ENCODE measurements around the gene CACNB2.

CACNB2 gene

DNA sequence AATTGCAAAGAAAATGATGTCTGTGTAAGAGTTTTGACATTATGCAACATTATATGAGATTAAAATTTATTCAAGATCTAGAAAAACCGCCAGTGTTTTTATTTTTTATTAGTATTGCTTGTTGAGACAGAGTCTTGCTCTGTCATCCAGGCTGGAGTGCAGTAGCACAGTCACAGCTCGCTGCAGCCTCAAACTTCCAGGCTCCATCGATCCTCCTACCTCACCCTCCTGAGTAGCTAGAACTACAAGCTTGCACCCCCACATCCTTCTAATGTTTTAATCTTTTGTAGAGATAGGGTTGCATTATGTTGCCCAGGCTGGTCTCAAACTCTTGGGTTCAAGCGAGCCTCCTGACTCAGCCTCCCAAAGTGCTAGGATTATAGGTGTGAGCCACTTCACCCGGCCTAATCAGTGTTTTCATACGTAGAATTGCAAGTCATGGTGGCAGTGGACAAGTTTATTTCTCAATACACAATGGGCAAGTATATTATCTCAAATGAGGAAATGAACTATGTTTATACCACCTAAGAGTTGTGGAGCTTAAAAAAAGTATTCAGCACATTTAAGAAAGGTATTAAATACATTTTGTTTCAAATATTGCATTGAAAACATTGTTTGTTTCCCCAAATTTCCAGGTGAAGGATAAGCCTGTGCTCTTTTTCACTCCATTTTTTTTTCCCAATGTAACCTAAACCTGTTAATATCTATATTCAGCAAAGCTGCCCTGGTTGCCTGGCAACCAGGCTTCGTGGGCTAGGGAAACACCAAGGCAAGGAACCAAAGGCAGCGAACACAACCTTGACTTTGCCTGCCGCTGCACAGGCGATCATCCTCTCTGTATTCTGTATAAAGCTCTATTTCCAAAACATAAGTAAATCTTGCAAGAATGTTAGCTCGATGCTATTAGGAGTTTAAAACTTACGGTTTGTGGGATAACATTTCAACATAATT is 163.9 kb downstream of the CACNB2 start:
- no peak for DNase-seq

- DNase-seq: no peak
Measured at GRCh38 chr10:18306031-18306430, 165.8 kb downstream of the CACNB2 start.

DNA sequence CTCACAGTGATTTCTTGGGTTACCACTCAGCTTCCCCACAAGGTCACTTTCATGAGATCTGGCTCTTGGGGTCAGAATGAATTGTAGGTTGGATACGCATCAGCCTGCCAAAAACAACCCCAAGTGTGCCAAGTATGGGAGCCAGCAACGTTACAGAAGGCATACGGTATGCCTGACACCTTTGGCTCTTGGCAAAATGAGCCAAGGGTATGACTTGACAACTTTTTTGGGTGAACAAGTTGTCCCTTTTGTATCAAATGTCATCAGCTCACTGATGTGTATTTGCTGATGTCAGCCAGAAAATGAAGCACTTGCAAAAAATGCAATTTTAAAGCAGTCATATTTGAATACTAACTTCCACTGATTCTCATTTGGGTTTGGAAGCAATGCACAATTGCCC is 168.4 kb downstream of the CACNB2 start:
- DNase-seq: no peak

GRCh38 chr10:18310761-18311160 is 170.5 kb downstream of the CACNB2 start:
- no peak for DNase-seq

- DNase-seq: no peak
Measured at GRCh38 chr10:18312374-18313139, 172.3 kb downstream of the CACNB2 start.

DNA sequence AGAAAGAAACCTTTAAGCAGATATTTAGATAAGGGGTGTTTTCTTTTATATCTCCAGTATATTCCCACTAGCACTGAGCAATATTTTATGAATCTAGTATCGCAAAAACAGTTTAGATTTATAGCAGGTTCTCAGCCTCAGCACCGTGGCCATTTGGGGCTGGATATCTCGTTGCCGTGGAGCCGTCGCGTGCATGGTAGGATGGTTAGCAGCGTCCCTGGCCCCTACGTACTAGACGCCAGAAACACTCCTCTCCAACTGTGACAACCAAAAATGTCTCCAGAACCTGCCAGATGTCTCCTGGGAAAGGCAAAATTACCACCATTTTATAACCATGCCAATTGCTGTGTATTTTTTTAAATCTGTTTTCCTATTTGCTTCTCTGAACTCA is 172.9 kb downstream of the CACNB2 start:
- DNase-seq: no peak

DNA sequence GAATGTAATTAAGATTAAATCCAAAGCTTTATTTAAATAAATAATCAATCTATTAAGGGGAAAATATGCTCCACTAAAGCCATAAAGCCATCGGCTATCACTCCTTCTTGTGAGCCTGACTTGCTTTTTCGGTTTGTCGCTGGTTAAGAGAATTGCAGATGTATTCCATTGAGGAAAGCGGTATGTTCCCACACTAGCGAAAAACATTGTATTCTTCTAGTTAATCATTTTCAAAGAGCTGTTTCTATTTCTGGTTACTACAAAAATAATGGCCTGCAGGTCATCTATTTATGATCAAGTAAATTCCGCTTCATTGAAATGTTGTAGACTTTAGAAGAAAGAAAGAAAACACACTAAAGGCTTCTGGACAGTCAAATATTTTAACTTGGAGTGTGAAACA is 173.4 kb downstream of the CACNB2 start:
- DNase-seq: no peak

- no peak for DNase-seq
Measured at GRCh38 chr10:18319628-18320027, 179.4 kb downstream of the CACNB2 start.

DNA sequence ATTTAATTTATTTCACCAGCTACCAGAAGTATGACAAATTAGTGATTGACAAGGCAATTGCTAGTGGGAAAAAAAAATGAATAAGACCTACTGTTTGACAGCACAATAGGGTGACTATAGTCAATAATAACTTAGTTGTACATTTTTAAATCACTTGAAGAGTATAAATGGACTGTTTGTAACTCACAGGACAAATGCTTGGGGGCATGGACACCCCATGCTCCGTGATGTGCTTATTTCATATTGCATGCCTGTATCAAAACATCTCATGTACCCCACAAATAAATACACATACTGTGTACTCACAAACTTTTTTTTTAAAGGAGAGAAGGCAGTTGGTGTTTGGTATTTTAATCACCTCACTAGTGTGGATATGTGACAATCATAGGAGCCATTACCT is 181.1 kb downstream of the CACNB2 start:
- no peak for DNase-seq

GRCh38 chr10:18323916-18324315 is 183.7 kb downstream of the CACNB2 start:
- DNase-seq: no peak

DNA sequence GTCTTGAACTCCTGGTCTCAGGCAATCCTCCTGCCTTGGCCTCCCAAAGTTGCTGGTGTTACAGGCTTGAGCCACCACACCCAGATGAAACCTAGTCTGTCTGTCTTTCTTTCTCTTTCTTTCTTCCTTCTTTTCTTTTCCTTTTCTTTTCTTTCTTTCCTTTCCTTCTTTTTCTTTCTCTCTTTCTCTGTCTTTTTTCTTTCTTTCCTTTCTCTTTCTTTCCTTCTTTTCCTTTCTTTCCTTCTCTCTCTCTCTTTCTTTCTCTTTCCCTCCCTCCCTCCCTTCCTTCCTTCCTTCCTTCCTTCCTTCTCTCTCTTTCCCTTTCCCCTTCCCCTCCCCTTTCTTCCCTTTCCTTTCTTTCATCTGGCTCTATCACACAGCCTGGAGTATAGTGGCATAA is 185.2 kb downstream of the CACNB2 start:
- no peak for DNase-seq

- DNase-seq: no peak
Measured at GRCh38 chr10:18325889-18326531, 185.8 kb downstream of the CACNB2 start.

DNA sequence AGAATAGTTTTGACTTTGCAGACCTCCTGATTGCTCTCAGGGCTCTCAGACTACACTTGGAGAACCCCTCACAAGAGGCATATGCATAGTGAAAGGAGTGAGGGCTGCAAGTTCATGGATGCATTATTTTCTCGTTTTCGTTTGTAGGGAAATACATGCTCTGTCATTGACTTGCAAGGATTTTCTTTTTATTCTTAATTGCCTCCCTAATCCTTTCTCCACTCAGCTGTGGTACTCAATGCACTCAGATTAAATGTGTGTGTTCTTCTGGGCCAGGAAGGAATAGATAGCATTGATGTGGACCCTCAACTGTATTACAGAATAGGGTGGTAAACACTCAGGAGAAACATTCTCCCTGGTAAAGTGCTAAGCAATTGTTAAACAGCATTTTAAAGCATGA is 188.7 kb downstream of the CACNB2 start:
- DNase-seq: no peak

GRCh38 chr10:18332048-18332447 is 191.8 kb downstream of the CACNB2 start:
- DNase-seq: no peak

- DNase-seq: no peak
Measured at GRCh38 chr10:18332484-18332883, 192.3 kb downstream of the CACNB2 start.

- no peak for DNase-seq
Measured at GRCh38 chr10:18333621-18334020, 193.4 kb downstream of the CACNB2 start.

DNA sequence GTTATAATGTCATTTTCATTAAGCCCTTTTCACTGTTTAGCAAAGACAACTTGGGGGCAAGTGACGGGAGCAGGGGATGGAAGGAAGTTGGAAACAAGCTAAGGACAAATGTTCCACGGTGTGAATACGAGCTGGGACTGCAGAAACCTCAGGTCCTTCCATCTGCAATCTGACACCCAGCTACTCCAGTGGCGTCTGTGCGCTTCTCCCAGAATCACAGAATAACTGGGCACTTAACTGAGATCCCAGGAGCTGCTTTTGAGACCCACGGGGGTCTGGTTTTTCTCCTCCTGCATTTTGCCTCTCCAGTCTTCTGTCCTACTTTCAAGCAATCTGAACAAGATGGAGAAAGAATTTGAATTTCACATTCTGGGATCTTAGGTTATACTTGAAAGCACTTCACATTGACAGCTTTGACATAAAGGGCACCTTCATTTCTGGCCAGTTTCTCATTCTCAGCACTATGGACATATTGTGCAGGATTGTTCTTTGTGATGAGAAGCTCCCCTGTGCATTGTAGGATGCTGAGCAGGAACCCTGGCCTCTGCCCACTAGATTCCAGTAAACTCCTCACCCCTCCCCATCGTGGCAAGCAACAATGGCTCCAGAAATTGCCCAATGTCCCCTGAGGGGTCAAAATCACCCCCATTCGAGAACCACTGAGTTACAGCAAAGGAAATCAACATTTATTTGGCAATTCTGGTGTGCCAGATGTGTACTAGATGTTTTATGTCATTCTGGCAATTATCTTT is 194.1 kb downstream of the CACNB2 start:
- DNase-seq: no peak

DNA sequence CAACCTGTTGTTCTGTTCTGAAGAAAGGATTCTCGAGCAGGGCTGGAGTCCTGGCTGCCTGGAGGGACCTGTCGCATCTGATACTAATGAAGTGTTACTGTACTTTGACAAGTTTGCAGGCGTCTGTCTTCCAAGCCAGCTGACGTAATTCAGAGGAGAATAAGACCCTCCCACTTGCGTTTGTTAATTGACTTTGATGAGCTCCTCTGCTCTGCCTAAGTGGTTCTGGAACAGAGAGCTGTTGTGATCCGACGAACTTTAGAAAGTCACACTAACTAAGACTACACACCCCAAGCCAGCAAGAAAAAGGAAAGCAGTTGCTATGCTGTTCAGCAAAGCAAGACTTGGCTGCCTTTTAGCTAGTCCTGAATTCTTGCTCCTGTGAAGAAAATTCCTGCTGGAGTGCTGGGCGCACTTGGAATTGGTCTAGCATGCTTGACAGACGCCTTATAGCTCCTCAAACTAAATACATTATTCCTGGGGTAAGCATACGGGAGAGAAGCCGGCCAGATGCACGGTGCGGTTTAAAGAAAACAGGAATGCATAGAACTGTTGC is 200.3 kb downstream of the CACNB2 start:
- no peak for DNase-seq

DNA sequence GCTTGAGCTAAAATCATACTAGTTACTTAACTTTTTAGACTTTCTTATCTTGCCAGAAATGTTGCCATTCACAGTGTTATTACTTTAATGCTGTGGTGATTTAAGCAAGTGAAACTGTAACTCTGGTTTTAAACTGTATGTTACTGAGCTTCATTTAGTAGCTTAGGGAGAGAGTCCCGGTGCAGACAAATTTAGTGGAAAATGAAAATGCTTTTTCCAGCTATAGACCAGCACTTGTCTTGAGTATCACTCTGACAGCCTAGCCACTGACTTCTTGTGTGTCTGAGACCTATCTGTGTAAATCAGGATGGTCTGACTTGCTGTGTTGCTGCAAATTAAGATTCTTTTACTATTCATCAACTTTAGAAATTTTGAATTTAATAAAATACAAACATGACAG is 200.8 kb downstream of the CACNB2 start:
- DNase-seq: no peak

GRCh38 chr10:18343573-18343972 is 203.3 kb downstream of the CACNB2 start:
- DNase-seq: no peak

DNA sequence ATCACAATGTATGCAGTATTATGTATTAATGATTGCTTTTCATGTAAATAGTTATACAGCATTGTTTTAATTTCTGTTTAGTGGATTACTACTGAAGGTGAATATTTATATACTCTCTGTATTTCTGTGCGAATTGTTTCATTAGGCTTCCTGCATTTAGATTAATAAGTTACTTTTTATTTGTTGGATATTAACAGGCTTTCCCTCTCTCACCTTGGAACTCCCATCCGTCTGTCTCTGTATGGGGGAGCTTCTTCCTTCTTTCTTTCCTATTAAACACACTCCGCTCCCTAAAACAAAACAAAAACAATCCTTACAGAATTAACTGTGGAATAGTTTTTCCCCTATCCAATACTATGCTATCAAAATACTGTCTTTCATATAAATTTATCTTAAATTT is 205.1 kb downstream of the CACNB2 start:
- DNase-seq: no peak

DNA sequence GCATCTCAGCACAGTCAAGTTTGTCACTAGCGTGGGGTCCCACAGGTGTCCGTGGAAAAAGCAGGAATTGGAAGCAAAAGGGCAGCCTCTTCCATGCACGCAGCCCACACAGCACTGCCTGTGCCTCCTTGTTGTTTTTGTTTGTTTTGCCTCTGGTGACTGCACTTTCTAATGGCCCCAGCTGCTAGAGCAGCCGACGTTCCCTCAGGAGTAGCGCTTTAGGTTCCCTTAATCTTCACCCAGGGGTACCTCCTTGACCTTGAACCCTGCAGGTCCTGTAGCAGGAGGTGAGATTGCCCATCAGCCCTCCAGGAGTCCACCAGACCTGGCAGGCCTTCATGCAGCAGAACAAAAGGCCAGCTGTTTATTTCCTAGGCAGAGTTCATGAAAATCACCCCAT is 210.1 kb downstream of the CACNB2 start:
- DNase-seq: no peak

DNA sequence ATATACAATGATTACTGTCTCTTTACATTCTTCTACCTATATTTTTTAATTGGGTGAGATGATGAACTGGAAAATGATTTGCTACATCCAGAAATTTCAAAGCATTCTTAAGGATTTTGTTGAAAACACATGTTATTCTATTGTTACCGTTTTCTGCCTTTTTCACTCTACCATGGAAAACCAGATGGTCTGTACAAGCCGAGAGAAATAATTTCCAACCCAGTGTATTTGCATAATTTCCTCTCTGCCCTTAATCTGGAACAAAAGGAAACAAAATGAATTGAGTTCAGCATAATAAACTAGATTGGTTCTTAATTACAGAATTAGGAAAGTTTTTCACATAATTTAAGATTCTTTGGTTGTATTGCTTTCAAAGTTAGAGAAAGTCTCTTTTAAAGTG is 211.2 kb downstream of the CACNB2 start:
- DNase-seq: no peak

Data from NCI-H1048 (cell line).